GM21825 (cell line): ENCODE results near the gene ZP2.
"Not testable (repeated sequence)": the region's sequence is repeated elsewhere in the genome, so short reads cannot be mapped to it uniquely, and the experiment has no call there.

Experiments used
- ATAC-seq: cut with Tn5 transposase; IDR thresholded peaks from one replicate; pipeline ENCODE4 v1.9.1; 2021; ENCODE audit warnings: mild to moderate bottlenecking, moderate library complexity; ENCODE audit not compliant: unreplicated experiment

ZP2 gene

GRCh38 chr16:21211486-21211885, at the start of gene ZP2:
Gene ZP2 (minus strand): TSS chr16:21211574. CDS start chr16:21211547, 27 bp downstream.
- no peak for ATAC-seq

DNA sequence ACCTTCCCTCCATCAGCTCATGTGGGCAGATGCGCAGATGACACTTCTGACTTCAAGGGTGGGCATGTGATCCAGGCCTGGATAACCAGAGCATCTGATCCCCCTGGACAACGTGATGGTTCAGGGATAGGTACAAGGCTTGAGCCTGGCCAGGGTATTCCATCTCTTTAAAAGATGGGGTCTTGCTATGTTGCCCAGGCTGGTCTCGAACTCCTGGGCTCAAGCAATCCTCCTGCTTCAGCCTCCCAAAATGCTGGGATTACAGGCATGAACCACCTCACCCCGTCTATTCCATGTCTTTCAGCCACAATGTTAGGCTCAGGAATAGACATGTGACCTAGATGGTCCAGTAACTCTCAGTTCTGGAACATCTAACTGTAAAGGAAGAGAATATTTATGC, 45.9 kb upstream of the ZP2 start:
- no peak for ATAC-seq

GRCh38 chr16:21256636-21257035, 45.3 kb upstream of the ZP2 start:
- ATAC-seq = no peak

DNA sequence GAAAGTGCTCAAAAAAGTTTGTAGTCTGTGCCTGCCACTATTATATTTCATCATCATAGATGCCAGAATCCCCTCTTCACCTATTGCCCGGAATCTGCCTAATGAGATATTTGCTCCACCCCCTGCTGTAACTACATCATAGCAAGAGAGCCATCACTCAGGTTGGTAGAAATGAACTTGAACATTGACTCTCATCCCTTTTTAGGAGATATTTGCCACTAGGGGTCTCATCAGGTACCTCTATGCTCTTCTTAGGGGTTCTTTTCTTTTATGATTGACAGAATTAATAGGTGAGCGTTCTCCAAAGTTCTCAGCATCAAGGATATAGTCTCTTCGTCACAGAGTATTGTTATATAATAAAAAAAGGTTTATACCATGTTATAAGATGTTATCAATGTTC, 42.1 kb upstream of the ZP2 start:
- ATAC-seq = no peak

GRCh38 chr16:21250072-21250923, 38.9 kb upstream of the ZP2 start:
- ATAC-seq = no peak

GRCh38 chr16:21248179-21248578, 36.8 kb upstream of the ZP2 start:
- not testable (repeated sequence) for ATAC-seq

- no peak for ATAC-seq
Measured at GRCh38 chr16:21244518-21245215, 33.3 kb upstream of the ZP2 start.

DNA sequence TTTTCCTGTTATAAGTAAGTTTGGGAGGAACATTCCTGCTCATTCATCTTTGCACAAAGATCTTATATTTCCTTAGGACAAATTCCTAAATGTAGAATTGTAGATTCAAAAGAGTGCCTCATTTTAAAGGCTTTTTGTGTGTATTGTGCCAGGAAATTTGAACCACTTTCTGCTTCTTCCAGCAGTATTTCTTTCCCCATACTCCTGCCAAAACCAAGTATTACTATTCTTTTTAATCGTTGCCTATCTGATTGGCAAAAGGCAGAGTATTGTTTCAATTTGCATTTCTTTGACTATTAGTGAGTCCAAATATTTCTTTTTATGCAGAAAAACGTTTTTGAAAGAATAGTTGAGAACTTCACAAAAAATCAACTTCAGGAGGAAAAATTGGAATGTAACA, 31.4 kb upstream of the ZP2 start:
- no peak for ATAC-seq

GRCh38 chr16:21239646-21240045, 28.3 kb upstream of the ZP2 start:
- ATAC-seq = no peak

- ATAC-seq = no peak
Measured at GRCh38 chr16:21236831-21237230, 25.5 kb upstream of the ZP2 start.

GRCh38 chr16:21235199-21235585, 23.8 kb upstream of the ZP2 start:
- ATAC-seq = no peak

DNA sequence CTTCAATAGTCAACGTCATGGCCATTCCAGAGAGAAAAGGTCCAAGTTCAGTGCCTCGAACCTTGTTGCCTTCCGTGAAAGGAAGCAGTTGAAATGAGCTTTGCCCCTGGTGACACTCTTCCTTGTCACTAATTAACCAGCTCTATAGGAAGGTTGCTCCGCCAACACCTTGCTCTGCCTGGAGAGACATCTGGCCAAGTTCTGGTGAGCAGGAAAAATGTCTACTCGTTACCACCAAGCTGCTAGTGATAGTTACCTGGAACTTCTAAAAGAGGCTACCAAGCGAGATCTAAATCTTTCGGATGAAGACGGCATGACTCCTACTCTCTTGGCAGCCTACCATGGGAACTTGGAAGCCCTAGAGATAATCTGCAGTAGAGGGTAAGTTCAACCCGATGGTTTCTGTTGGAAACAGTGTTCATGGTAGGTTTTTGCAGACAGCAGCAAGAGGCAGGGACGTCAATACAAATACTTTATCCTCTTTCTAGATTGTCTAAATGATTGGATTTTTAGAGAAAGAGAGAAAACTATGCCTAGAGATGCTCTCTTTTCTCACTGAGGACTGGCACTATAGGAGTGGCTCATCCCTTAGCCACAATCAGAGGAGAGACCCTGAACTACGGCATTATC, 22.3 kb upstream of the ZP2 start, which contains the start of gene ANKS4B:
Gene ANKS4B (plus strand): TSS at position 179 of the 630 bp plus-strand sequence. CDS start 39 bp downstream, at position 218.
- ATAC-seq = no peak

DNA sequence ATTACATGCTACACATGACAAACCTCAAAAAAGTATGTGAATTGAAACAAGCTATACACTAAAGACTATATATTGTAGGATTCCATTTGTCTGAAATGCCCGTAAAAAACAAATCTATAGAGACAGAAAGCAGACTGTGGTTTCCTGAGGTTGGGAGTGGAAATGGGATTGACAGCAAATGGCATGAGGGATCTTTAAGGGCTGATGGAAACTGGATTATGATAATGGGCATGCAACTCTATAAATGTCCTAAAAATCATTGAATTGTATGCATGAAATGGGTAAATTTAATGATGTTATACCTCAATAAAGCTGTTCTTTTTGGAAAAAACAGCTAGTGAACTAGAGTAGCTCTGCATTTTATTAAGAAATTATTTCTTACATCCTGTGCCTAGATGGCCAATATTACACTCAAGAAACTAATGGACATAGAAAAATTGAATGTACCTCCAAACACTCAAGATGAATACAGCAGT, 21.7 kb upstream of the ZP2 start:
- no peak for ATAC-seq

DNA sequence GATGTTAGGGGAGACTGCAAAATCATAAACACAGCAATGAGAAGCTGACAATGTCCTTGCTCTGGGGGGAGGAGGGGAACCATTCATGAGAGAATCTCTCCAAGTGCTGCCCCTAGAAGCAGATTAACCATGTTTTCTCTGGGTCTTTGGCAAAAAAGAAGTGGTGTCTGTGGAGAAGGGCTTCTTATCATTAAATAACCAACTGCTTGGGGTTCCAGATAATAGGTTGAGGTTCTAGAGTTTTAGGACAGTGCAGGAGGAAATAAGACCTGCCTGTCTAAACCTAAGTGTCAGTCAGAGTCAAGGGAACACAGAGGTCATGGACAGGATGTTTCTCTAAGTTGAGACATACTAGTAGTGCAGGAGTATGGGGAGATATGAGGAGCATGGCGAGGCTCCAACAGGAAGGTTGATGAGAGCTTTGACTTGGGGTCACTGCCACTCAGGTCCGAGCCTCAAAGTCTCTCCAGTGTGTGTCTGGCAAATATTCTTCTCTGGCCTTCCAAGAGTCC, 17.0 kb upstream of the ZP2 start:
- no peak for ATAC-seq

GRCh38 chr16:21227866-21228265, 16.5 kb upstream of the ZP2 start:
- ATAC-seq = no peak

DNA sequence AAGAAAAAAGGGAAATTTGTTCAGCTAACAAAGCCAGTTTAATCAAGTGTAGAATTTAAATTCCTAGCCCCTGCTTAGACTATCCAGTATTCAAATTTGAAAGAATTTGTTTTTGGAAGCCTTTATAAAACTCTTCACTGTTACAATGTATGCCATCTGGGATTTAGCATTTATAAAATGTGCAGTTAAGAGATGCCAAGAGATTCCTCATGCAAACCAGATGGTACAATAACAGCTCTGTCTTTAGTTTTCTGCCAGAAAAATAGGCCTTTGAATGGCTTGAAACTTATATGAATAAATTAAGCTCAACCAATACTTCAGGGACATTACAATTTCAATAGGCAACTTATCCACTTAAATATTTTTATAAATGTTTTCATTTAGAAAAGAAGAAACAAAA, 15.4 kb upstream of the ZP2 start:
- ATAC-seq = no peak

- no peak for ATAC-seq
Measured at GRCh38 chr16:21224800-21225199, 13.4 kb upstream of the ZP2 start.

DNA sequence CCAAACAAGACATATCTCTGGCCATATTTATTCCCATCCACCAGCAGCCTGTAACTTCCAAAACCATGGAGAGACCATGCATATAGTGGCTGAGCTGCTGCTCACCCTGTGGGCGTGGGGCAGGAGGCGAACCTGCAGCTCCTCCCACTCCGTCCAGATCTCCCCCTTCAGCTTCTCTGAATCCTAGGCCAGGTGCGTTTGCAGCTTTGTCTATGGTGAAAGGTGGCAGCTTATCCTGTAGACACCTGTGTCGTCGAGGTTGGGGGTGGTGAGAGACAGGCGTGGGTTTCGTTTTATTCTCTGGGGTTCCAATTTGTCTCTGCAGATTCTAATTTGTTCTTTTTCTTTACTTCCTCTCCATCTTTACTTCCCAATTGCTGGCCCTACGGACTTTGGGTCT, 12.4 kb upstream of the ZP2 start:
- no peak for ATAC-seq

GRCh38 chr16:21222495-21223337, 11.3 kb upstream of the ZP2 start:
- no peak for ATAC-seq

DNA sequence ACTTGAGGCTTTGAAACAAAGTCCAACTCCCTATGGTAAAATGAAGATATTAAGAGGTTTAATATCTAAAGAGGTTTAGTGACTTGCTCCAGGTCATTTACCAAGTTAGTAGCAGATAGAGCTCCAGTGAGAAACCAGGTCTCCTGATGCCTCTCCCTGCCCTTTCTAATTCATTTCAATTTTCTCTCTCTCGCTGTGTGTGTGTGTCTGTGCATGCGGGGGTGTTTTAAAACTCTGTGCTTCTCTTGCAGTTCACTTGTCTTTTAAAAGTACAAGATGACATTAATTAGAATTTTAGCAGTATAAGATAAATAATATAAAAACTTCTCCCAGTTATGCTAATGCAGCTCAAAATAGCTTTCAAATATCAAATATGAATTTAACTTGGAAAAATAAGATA, 8.2 kb upstream of the ZP2 start:
- ATAC-seq = no peak
